ENCODE results near the gene CDK5R1. TPM values are rescaled to one million over a fixed set of nuclear protein-coding genes. Genes with fewer than 3 reads are reported as not detected.

CDK5R1 gene
- total RNA-seq, 5 donors from 2014 or later (not counting 1 experiment from before 2014, with no cell fraction given): 8.1 to 23.8 (median 14.7) TPM

DNA sequence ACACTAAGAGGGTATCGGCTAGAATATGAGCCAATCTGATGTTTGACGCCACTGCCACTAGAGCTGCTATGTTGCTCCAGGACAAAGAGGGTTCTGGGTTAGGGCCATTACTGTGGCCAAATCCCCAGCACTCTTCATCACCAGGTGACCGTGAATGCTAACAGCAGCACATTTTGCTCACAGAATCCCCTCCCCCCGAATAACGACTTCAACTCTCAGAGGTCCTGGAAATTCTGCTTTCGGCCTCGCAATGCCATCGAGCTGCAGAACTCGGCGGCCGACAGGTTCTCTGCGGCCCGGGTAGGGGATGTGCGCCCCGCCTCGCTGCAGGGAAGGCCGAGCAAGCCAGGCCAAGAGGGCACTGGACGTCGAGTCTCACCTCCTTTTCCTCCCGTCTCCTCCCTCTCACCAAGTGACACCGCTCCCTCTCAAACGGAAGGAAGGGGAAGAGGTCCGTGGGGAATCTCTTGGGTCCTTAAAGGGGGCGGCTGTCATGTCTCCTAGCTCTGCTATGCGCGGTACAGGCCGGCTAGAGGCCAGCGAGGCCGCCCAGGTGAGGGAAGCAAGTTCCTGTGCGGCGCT lies 31.9 kb downstream of the CDK5R1 start:
- no peak for DNase-seq

DNA sequence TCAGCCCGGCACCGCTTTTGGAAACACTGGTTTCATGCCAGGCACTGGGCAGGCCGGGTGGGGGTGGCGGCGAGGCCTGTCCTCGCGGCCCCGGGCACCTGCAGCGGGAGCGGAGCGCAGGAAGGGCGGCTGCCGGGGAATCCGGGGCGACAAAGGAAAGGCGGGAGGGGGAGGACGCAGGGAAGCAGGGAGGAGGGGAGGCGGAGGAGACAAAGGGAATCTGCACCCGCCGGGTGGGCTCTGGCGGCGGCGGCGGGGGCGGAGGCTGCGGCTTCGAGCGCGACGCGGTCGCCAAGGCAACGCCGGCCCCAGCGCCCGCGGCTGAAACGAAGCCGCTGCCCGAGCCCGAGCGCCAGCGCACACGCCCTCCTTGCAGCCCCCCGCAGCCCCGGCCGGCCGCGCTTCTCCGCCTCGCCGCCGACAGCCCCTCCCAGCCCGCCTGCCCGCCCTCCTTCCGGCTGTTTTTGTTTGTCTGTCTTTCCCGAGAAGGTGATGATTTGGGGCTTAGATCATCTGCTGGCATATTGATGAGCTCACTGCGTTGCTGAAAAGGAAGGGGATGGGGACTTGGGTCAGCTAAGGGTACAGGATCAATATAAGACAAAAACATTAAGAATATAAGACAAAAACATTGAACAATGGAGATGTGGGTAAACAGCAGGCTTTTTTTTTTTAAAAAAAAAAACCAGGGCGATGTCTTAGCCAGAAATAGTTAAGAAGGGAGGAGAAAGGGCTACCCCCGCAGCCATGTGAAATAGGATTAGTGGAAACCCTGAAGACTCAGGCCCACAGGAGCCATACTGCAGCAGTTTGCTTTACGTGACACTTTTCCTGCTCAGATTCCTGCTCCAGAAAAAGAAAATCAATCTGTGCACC lies 32.7 kb downstream of the CDK5R1 start:
- ChIA-PET POLR2A (interaction anchor here (0.6 to 0.7 kb wide), 4 partner anchors 11 to 361 kb away, joined by 4 to 9 read pairs (median 4); no protein-coding TSS in a partner anchor), CTCF (interaction anchor here in 1 of 2 donors (1.0 to 1.2 kb wide), 4 partner anchors 16 to 75 kb away, joined by 3 to 7 read pairs (median 5); partner anchors contain the start of gene PSMD11)
- DNase-seq (peak in 34 of 35 experiments; percentile 40 to 85 (median 59)), ATAC-seq (replicated peaks in 1 of 4) (peak; percentile 53 to 81 (median 68))
- peak overlapping the region; percentile 39 to 49 for H3K4me3 ChIP-seq (ENCODE audit: control insufficient read depth in 1 of 2, extremely low read depth in 1 of 2, low read length in 1 of 2)
- H3K27me3 ChIP-seq (replicated peaks in 1 of 2; ENCODE audit: control insufficient read depth in 2 of 2, extremely low read depth in 1 of 2, insufficient read depth in 2 of 2, low read length in 1 of 2): no peaks in the 10 kb centered on the region
- H3K27ac Mint-ChIP-seq: peak overlapping the region; percentile 94 to 97
- H3K27me3 Mint-ChIP-seq: no peaks in the 10 kb centered on the region
- H3K36me3 ChIP-seq (ENCODE audit: control insufficient read depth in 2 of 2, extremely low read depth in 1 of 2, insufficient read depth in 1 of 2, low read length in 1 of 2): no peaks in the 10 kb centered on the region
- H3K4me3 Mint-ChIP-seq: peak overlapping the region; percentile 71 to 82 (median 82)
- 1% methylated on average over 56 of the region's 61 CpGs for WGBS (ENCODE audit: insufficient coverage)
- H3K9me3 ChIP-seq: no peaks in the 10 kb centered on the region
- H3K4me1 Mint-ChIP-seq: peaks cover 73 to 84% (median 77%) of the 10 kb centered on the region in 3 donors
- peaks cover 30 to 85% of the 10 kb centered on the region in 2 experiments for H3K4me1 ChIP-seq (ENCODE audit: control insufficient read depth in 1 of 2, extremely low read depth in 1 of 2, insufficient read depth in 2 of 2, low read length in 2 of 2)
- peak overlapping the region; percentile 82 for H3K27ac ChIP-seq (ENCODE audit: low read length)
- H3K9me3 Mint-ChIP-seq: no peaks in the 10 kb centered on the region
- no peaks in the 10 kb centered on the region for H3K36me3 Mint-ChIP-seq

More for the DNA sequence above, 31.9 kb downstream of the CDK5R1 start:
- H3K4me1 Mint-ChIP-seq: peaks cover 68 to 79% (median 72%) of the 10 kb centered on the region in 3 donors
- peak overlapping the region; percentile 27 to 31 for H3K4me3 ChIP-seq (ENCODE audit: control insufficient read depth in 1 of 2, extremely low read depth in 1 of 2, low read length in 1 of 2)
- peak overlapping the region; percentile 78 to 87 for H3K27ac Mint-ChIP-seq
- no peaks in the 10 kb centered on the region for H3K36me3 Mint-ChIP-seq
- H3K27me3 Mint-ChIP-seq: no peaks in the 10 kb centered on the region
- no peaks in the 10 kb centered on the region for H3K36me3 ChIP-seq (ENCODE audit: control insufficient read depth in 2 of 2, extremely low read depth in 1 of 2, insufficient read depth in 1 of 2, low read length in 1 of 2)
- POLR2A ChIA-PET: interaction anchor here in 1 of 2 donors (0.6 kb wide), 1 partner anchor 361 kb away, joined by 4 read pairs; no protein-coding TSS in a partner anchor
- WGBS (ENCODE audit: insufficient coverage): 68% methylated on average over 24 of the region's 31 CpGs
- CTCF ChIA-PET: interaction anchor here in 1 of 2 donors (1.2 kb wide), 1 partner anchor 75 kb away, joined by 3 read pairs; the partner anchor contains the start of gene PSMD11
- H3K27ac ChIP-seq (ENCODE audit: low read length): peak overlapping the region; percentile 43
- ATAC-seq (replicated peaks in 1 of 4): no peak
- peaks cover 30 to 79% of the 10 kb centered on the region in 2 experiments for H3K4me1 ChIP-seq (ENCODE audit: control insufficient read depth in 1 of 2, extremely low read depth in 1 of 2, insufficient read depth in 2 of 2, low read length in 2 of 2)
- H3K9me3 ChIP-seq: no peaks in the 10 kb centered on the region
- H3K9me3 Mint-ChIP-seq: no peaks in the 10 kb centered on the region
- H3K27me3 ChIP-seq (replicated peaks in 1 of 2; ENCODE audit: control insufficient read depth in 2 of 2, extremely low read depth in 1 of 2, insufficient read depth in 2 of 2, low read length in 1 of 2): no peaks in the 10 kb centered on the region
- H3K4me3 Mint-ChIP-seq: peak overlapping the region; percentile 57 to 71 (median 69)

DNA sequence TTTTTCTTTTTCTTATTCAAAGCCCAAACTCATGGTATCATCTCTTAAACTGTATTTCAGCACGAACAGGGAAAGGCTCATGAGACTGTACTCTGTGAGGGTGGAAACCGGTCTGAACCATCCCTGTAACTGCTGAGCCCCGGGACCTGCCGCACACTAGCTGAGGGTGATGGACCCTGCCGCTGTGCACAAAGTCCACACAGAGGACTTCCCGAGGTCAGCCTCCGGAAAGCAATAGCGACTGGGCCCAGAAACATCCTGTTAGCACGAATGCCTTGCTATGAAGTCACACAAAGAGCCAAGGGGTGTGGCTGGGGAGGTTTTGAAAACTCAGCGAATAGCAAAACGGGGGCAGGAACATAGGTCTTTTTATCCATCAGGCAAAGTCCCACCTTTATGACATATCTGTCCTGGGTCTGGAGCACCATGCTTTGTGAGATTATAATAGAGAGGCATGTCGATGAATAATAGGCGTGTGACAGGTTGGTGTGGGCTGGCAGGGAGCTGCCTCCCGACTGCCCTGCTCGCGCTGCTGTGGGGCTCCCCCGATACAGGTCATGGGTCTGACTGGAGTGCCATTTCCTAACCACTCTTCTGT lies 33.4 kb downstream of the CDK5R1 start:
- POLR2A ChIA-PET: interaction anchor here (0.6 to 0.7 kb wide), 3 partner anchors 12 to 16 kb away, joined by 4 to 9 read pairs (median 5); no protein-coding TSS in a partner anchor
- H3K27me3 ChIP-seq (replicated peaks in 1 of 2; ENCODE audit: control insufficient read depth in 2 of 2, extremely low read depth in 1 of 2, insufficient read depth in 2 of 2, low read length in 1 of 2): no peaks in the 10 kb centered on the region
- WGBS (ENCODE audit: insufficient coverage): 31% methylated on average over 16 of the region's 17 CpGs

DNA sequence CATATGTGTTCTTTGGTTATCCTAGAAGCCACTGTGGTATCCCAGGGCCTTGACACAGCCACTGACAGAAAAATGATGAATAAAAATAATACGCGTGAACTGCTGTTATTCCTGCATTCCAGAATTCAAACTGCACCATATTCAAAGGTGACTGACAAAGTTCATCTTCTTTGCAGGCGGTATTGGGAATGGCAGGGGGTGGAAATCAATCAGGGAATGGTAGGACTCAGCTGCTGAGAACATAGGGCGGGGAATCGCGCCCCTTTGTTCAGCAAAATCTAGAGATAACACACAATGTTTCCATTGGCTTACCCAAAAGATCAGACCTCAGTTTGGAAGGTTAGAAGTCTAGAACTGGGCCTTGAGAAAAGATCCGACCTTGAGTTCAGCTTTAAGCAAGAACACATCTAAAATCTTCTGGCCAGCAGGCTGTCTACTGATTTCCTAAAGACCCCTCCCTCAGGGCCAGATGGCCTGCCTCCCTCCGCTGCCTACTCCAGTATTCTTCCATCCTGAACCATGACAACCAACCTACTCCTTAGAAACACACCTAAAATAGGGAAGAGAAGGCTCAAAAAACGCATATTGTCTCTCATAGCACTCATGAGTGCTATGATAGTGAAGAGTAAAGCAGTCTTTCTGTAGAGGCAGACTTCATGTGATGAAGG lies 34.1 kb downstream of the CDK5R1 start:
- H3K4me1 ChIP-seq (ENCODE audit: control insufficient read depth in 1 of 2, extremely low read depth in 1 of 2, insufficient read depth in 2 of 2, low read length in 2 of 2): peaks cover 27 to 80% of the 10 kb centered on the region in 2 experiments
- ChIA-PET POLR2A (no interaction called here), CTCF (no interaction called here)
- Mint-ChIP-seq H3K9me3 (no peaks in the 10 kb centered on the region), H3K27ac (peak overlapping the region; percentile 94 to 97), H3K4me3 (peak overlapping the region; percentile 71 to 82 (median 82)), H3K36me3 (no peaks in the 10 kb centered on the region), H3K27me3 (no peaks in the 10 kb centered on the region), H3K4me1 (peaks cover 70 to 80% (median 71%) of the 10 kb centered on the region in 3 donors)
- H3K27me3 ChIP-seq (replicated peaks in 1 of 2; ENCODE audit: control insufficient read depth in 2 of 2, extremely low read depth in 1 of 2, insufficient read depth in 2 of 2, low read length in 1 of 2): no peaks in the 10 kb centered on the region
- ATAC-seq (replicated peaks in 1 of 4) (no peak), DNase-seq (no peak)
- WGBS (ENCODE audit: insufficient coverage): 100% methylated on average over 1 of the region's 9 CpGs
- H3K4me3 ChIP-seq (ENCODE audit: control insufficient read depth in 1 of 2, extremely low read depth in 1 of 2, low read length in 1 of 2): no peak overlapping the region
- no peaks in the 10 kb centered on the region for H3K9me3 ChIP-seq
- peak overlapping the region; percentile 82 for H3K27ac ChIP-seq (ENCODE audit: low read length)
- H3K36me3 ChIP-seq (ENCODE audit: control insufficient read depth in 2 of 2, extremely low read depth in 1 of 2, insufficient read depth in 1 of 2, low read length in 1 of 2): no peaks in the 10 kb centered on the region

More for the DNA sequence above, 33.4 kb downstream of the CDK5R1 start:
- H3K36me3 ChIP-seq (ENCODE audit: control insufficient read depth in 2 of 2, extremely low read depth in 1 of 2, insufficient read depth in 1 of 2, low read length in 1 of 2): no peaks in the 10 kb centered on the region
- ATAC-seq (replicated peaks in 1 of 4) (peak; percentile 34 to 49 (median 46)), DNase-seq (peak in 32 of 35 experiments; percentile 11 to 79 (median 46))
- Mint-ChIP-seq H3K27me3 (no peaks in the 10 kb centered on the region), H3K9me3 (no peaks in the 10 kb centered on the region), H3K36me3 (no peaks in the 10 kb centered on the region), H3K4me3 (peak overlapping the region; percentile 71 to 82 (median 82)), H3K4me1 (peaks cover 76 to 85% (median 77%) of the 10 kb centered on the region in 3 donors), H3K27ac (peak overlapping the region; percentile 94 to 97)
- CTCF ChIA-PET: interaction anchor here in 1 of 2 donors (1.0 kb wide), 3 partner anchors 17 to 57 kb away, joined by 4 to 7 read pairs (median 6); no protein-coding TSS in a partner anchor
- peaks cover 30 to 86% of the 10 kb centered on the region in 2 experiments for H3K4me1 ChIP-seq (ENCODE audit: control insufficient read depth in 1 of 2, extremely low read depth in 1 of 2, insufficient read depth in 2 of 2, low read length in 2 of 2)
- peak overlapping the region; percentile 82 for H3K27ac ChIP-seq (ENCODE audit: low read length)
- H3K9me3 ChIP-seq: no peaks in the 10 kb centered on the region
- H3K4me3 ChIP-seq (ENCODE audit: control insufficient read depth in 1 of 2, extremely low read depth in 1 of 2, low read length in 1 of 2): peak overlapping the region; percentile 39 to 49

DNA sequence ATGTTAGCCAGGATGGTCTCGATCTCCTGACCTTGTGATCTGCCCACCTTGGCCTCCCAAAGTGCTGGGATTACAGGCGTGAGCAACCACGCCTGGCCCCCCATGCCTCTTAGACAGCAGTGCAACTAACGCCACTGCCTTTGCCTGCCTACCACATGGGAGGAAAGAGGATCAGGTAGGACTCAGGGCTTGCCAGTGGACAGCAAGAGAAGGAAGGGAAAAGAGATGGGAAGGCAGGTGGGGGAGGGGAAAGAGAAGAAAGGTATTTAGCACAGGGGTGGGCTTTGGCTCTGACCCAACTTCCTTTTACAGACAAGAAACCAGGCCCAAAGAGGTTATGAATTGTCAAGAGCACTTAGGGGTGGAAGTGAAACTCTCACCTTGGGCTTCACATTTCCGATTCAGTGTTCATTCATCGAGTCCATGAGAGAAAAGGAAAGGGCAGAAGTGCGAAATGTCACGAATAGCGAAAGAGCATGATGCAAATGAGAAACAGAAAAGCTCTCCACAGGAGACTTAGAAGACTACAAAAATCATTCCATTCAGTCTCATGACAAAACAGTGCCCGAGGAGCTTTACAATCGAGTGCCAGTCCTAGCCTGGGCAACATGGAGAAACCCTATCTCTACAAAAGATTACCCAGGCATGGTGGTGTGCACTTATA lies 36.4 kb downstream of the CDK5R1 start:
- Histone ChIP-seq H3K27me3 (replicated peaks in 1 of 2; ENCODE audit: control insufficient read depth in 2 of 2, extremely low read depth in 1 of 2, insufficient read depth in 2 of 2, low read length in 1 of 2) (no peaks in the 10 kb centered on the region), H3K4me1 (ENCODE audit: control insufficient read depth in 1 of 2, extremely low read depth in 1 of 2, insufficient read depth in 2 of 2, low read length in 2 of 2) (peaks cover 10 to 68% of the 10 kb centered on the region in 2 experiments), H3K9me3 (no peaks in the 10 kb centered on the region), H3K27ac (ENCODE audit: low read length) (peak overlapping the region; percentile 39), H3K36me3 (ENCODE audit: control insufficient read depth in 2 of 2, extremely low read depth in 1 of 2, insufficient read depth in 1 of 2, low read length in 1 of 2) (no peaks in the 10 kb centered on the region), H3K4me3 (ENCODE audit: control insufficient read depth in 1 of 2, extremely low read depth in 1 of 2, low read length in 1 of 2) (no peak overlapping the region)
- ChIA-PET POLR2A (interaction anchor here in 1 of 2 donors (0.6 kb wide), 1 partner anchor 34 kb away, joined by 6 read pairs; no protein-coding TSS in a partner anchor), CTCF (interaction anchor here (0.7 to 2.0 kb wide), 6 partner anchors 20 to 233 kb away, joined by 4 to 11 read pairs (median 4); no protein-coding TSS in a partner anchor)
- Mint-ChIP-seq H3K4me1 (peaks cover 49 to 70% (median 50%) of the 10 kb centered on the region in 3 donors), H3K27me3 (no peaks in the 10 kb centered on the region), H3K9me3 (no peaks in the 10 kb centered on the region), H3K27ac (peak overlapping the region in 1 of 2 donors; percentile 13), H3K4me3 (peak overlapping the region in 2 of 3 donors; percentile 37 to 66), H3K36me3 (no peaks in the 10 kb centered on the region)
- DNase-seq (peak in 6 of 35 experiments; percentile 10 to 71 (median 13)), ATAC-seq (replicated peaks in 1 of 4) (no peak)
- WGBS (ENCODE audit: insufficient coverage): 34% methylated on average over 7 of the region's 11 CpGs
